ENCODE measurements around the gene PGAP6.

DNA sequence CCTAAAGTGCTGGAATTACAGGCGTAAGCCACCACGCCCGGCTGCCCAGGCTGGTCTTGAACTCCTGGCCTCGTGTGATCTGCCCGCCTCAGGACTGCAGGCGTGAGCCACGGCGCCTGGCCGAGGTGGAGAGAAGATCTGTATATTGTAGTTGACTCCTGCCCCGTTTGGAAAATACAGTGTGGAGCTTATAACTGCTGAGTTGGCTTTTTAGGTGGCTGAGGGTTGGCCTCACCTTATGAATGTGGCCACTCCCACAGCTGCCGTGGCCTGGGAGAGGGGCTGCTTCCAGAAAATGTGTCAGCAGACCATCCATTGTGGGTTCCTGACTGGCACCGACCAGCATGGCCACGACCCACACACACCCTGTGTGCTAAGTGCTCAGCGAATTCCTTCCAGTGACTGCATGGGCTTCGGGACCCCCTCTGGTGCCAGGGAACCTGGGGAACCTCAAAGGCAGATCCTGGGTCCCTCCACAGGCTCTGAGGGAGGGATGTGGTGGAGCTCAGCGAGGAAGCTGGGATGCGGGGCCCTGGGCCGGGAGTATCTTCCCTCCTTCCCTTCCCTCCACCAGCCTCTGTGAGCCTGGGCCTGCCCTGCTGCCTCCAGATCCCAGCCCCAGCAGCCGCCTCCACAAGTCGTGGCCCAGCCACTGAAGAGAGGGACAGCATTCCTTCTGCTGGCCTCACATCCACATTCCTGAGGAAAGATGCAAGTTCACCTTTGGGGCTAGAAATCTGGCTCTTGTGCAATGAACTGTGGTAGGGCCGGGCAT is 32.8 kb upstream of the PGAP6 start:
- TF ChIP-seq REST (IDR thresholded peaks at IDR 0.05; ENCODE audit: insufficient read depth in 1 of 2, low read depth in 2 of 2, low read length in 1 of 2) (no peak), SIN3A (IDR thresholded peaks at IDR 0.05; ENCODE audit: borderline replicate concordance, insufficient read depth, low read depth, low read length) (no peak)
- TF ChIP-seq, protein P1, sequence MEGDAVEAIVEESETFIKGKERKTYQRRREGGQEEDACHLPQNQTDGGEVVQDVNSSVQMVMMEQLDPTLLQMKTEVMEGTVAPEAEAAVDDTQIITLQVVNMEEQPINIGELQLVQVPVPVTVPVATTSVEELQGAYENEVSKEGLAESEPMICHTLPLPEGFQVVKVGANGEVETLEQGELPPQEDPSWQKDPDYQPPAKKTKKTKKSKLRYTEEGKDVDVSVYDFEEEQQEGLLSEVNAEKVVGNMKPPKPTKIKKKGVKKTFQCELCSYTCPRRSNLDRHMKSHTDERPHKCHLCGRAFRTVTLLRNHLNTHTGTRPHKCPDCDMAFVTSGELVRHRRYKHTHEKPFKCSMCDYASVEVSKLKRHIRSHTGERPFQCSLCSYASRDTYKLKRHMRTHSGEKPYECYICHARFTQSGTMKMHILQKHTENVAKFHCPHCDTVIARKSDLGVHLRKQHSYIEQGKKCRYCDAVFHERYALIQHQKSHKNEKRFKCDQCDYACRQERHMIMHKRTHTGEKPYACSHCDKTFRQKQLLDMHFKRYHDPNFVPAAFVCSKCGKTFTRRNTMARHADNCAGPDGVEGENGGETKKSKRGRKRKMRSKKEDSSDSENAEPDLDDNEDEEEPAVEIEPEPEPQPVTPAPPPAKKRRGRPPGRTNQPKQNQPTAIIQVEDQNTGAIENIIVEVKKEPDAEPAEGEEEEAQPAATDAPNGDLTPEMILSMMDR (IDR thresholded peaks at IDR 0.05): no peak
